Suprapubic skin (tissue), 4 donors: ENCODE data around the gene SEC61G.

Experiments
- EP300 ChIP-seq: sonication (generic); formaldehyde crosslinking; IDR thresholded peaks from one replicate; pipeline ENCODE4 v1.6.1; 2017; ENCODE audit warnings: antibody characterized with exemption
- POLR2A ChIP-seq, 2 donors: fragments of 450-650 bp; IDR thresholded peaks; one replicate each; pipeline ENCODE4 v1.6.1; 2017; ENCODE audit warnings: antibody characterized with exemption in 2 of 2, mild to moderate bottlenecking in 2 of 2, moderate library complexity in 2 of 2
- POLR2AphosphoS5 ChIP-seq, 3 donors: sonication (generic); formaldehyde crosslinking; IDR thresholded peaks; one replicate each; pipeline ENCODE4 v1.6.1; 2017; ENCODE audit warnings: antibody characterized with exemption in 3 of 3
- TF ChIP-seq, protein P1 (sequence below), 2 donors: fragments of 200-600 bp in 1 of 2; fragments of 450-650 bp in 1 of 2; sonication (generic) in 1 of 2; IDR thresholded peaks; one replicate each; pipeline ENCODE4 v1.5.1; 2016 to 2019; ENCODE audit warnings: antibody characterized with exemption in 2 of 2, mild to moderate bottlenecking in 1 of 2, moderate library complexity in 1 of 2

DNA sequence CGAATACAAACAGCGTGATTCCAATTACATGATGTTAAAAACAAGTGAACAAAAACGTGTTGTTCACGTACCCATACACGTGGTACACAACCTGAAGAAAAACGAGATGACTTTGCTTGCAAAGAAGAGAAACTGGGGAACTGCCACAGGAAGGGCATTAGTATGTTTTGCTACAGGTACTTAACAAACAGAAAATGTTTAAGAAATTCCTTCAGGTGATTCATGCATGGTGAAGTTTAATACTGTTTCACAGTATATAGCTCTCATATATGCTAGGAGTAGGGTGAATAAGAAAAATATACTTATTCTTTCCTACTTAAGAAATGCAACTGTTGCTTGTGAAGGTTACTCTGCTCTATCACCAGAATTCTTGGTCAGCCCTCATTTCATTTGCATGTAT, 9.8 kb downstream of the SEC61G start:
- TF ChIP-seq POLR2A (IDR thresholded peaks at IDR 0.05) (no peak), EP300 (no peak), POLR2AphosphoS5 (IDR thresholded peaks at IDR 0.05) (no peak)
- TF ChIP-seq, protein P1, sequence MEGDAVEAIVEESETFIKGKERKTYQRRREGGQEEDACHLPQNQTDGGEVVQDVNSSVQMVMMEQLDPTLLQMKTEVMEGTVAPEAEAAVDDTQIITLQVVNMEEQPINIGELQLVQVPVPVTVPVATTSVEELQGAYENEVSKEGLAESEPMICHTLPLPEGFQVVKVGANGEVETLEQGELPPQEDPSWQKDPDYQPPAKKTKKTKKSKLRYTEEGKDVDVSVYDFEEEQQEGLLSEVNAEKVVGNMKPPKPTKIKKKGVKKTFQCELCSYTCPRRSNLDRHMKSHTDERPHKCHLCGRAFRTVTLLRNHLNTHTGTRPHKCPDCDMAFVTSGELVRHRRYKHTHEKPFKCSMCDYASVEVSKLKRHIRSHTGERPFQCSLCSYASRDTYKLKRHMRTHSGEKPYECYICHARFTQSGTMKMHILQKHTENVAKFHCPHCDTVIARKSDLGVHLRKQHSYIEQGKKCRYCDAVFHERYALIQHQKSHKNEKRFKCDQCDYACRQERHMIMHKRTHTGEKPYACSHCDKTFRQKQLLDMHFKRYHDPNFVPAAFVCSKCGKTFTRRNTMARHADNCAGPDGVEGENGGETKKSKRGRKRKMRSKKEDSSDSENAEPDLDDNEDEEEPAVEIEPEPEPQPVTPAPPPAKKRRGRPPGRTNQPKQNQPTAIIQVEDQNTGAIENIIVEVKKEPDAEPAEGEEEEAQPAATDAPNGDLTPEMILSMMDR (IDR thresholded peaks at IDR 0.05), result no peak
